Activated T-helper 1 cell treated with anti-CD3 and anti-CD28 coated beads, Interleukin-2, amount 50 U/mL, for 16 hours (primary cell): ENCODE data around the gene GTF3C1.

Experiments
- DNase-seq, 2 donors: peaks; one replicate each; pipeline ENCODE4 v3.0.0-alpha.2; 2020; ENCODE audit warnings: low read depth in 1 of 2, low spot score in 1 of 2

GTF3C1 gene

DNA sequence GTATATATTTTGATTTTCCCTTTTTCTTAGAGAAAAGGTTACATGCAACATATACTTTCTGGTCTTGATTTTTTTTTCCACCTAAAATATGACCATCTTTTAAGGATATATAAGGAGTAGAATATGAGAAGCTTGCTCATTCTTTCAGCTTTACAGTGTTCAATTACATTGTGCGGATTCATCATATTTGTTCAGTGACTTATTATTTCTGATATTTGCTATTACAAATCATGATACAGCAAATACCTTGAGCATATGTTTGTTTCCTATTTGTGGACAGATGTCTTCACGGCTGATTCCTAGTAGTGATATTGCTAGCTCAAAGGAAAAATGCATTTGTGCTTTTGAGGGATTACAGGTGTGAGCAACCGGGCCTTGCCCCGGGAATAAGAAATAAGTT lies 18.4 kb upstream of the GTF3C1 start:
- DNase-seq, result no peak

DNA sequence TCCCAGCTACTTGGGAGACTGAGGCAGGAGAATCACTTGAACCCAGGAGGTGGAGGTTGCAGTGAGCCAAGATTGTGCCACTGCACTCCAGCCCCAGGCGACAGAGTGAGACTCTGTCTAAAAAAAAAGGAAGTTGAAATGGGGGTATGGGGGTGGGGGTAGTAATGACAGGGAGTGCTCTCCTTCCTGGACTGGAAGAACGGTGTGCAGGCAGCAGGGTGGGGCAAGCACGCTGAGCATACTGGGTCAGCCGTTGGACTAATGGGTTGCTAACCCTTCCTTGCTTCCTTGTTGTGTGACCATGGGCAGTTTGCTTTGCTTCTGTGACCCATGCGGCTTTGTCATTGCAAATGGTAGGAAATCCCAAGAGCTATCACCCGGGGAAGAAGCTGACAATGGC lies 16.7 kb upstream of the GTF3C1 start:
- no peak for DNase-seq

DNA sequence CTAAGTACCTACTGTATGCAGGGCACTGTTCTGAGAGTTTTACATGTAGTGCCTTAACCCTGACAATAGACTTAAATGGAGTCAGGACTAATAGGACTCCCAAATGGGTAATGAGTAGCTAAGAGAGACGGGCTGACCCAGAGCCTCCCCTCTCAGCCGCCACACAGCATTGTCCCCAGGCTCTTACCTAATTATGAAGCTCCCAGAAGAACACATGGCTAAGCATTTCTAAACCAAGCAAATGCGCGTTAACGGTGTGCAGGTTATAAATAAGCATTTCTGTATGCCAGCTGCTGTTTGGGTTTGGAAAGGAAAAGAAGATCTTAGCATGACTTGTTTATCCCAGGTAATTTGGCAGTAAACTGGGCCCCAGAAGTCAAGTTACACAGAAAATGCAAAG lies 14.5 kb upstream of the GTF3C1 start:
- DNase-seq, result no peak

DNA sequence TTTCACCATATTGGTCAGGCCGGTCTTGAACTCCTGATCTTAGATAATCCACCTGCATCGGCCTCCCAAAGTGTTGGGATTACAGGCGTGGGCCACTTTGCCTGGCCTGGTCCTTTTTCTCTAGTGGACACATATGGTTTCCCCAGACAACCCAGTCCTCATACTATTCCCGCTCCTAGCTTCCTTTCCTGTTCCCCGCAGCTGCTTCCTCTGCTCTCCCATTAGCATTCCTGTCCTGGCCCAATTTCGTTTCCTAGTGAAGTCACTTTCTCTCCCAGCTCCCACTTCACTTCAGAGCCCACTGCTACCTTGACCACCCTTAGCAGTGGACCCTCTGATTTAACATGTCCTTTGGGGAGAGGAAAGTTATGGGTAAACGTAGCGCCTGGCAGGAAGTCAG lies 11.5 kb upstream of the GTF3C1 start:
- DNase-seq, result no peak

DNA sequence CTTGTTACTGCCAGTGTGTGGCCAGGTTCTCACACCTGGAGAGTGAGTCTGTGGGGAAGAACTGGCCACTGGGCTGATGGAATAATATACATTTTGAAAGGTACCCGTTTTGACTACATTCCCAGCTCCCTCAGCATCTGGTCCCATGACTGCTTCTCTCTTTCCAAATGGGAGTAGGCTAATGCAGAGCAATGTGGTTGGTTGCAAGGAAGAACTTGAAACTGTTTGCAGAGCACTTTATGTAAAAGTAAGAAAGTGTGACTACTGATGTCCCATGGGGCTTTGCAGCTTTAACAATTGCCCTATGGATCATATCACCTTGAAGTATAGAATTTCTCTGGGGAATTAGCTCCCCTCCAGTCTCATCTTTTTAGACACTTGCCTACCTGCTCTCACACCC lies 9.2 kb upstream of the GTF3C1 start:
- no peak for DNase-seq

DNA sequence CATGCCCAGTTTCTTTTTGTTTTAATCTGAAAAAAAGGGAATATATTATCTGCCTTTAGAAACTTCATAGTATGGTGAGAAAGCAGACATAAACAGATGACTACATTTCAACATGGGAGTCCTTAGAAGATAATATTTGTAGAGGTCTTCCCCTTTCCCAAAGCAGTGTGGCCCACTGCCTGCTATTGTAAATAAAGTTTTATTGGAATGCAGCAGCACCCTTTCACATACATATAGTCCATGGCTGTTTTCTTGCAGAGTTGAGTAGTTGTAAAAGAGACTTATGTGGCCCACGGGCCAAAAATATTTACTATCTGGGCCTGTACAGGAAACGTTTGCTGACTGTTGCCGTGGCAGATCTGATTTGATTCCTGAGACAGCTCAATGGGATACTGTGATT lies 8.7 kb upstream of the GTF3C1 start:
- DNase-seq, result no peak

DNA sequence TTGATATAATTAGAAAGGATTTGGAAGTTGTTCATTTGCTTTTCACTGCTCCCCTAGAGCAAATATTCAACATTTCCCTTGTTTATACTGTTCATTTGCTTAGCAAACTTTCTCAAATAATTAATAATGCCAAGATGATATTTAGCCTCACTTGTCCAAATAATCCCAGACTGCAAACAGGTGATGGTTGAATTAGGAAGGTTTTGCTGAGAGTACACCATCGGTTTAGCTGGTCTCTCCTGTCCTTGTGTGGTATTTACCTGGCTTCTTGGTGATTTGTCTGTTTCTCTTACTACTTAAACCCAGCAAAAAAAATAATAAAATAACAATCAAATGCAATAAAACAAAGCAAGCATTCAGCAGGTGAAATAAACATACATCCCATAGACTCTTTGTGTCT lies 6.8 kb upstream of the GTF3C1 start:
- no peak for DNase-seq

DNA sequence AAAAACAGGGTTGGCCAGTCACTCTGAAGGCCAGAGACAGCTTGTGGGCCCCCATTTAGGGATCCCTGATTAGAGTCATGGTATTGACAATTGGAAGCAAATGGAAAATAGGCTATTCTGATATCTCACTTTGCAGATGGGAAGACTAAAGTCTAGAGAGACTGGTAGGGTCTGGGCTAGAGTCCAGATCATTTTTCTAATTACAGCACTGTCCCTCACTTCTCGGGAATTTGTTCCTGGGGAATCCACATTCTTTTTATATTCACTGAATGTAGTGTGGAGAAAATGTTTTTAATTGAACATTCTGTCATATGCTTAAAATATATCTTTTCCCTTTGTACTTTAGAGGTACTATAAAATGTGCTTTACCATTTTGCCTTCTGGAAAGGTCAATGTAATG lies 1.3 kb upstream of the GTF3C1 start:
- DNase-seq, result no peak

DNA sequence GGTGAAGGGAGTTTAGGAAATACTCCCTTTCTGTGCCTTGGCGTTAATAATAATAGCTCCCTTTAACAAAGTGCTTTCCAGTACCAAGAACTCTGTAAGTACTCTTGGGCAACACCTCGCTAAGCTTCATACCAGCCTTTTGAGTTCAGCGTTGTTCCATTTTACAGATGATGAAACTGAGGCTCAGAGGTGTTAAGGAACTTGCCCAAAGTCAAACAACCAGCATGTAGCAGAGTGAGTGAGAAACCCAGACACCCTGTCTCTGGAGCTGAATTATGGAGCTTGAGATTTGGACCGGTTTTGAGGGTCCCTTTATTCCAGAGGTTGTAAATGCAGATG lies 838 bp upstream of the GTF3C1 start:
- DNase-seq, result no peak

DNA sequence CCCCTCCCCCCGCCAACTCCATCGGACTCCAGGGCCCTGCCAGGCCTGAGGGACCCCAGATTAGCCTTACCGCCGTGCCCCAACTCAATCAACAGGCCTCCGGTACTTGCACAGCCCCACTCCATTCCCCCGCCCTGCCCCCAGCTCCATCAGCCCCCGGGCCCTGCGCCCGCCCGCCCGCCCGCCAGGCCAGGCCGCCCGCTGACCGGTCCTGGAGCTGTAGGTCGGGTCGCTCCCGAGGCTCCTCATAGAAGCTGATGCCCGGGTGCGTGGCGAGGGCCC lies 308 bp downstream of the GTF3C1 start:
- peak in 1 of 2 donors; percentile 4 for DNase-seq

DNA sequence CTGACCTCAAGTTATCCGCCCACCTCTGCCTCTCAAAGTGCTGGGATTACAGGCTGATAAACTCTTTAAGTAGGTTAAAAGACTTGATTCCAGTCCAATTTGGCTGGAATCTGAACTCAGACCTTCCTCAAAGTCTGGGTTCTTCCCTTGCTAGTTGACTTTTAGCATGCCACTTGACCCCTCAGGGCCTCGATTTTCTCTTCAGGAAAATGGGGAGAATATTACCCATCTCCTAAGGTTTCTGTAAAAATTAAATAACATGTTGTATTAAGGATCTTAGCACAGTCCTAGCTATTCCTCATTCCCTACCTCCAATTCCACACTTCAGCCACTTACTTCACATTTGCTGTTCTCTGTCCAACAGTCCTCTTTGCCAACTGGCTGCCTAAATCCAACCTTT lies 1.9 kb downstream of the GTF3C1 start:
- no peak for DNase-seq

DNA sequence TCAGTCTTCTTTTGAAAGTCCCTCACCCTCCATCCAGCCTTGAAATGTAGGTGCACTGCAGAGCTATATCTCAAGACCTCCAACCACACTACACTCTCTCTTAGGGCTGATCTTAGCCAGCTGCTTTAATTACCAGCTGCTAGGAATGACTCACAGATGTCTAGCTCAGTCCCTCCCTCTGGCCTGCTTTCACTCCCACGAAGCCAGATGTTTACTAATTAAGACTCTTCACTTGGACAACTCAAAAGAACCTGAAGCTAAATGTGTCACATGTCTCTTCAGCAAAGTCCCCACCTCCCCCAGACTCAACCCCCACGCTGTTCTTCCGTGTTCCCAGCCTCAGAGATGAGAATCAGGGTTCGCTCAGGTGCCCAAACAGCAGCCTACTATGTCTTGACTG lies 2.6 kb downstream of the GTF3C1 start:
- DNase-seq, result no peak

DNA sequence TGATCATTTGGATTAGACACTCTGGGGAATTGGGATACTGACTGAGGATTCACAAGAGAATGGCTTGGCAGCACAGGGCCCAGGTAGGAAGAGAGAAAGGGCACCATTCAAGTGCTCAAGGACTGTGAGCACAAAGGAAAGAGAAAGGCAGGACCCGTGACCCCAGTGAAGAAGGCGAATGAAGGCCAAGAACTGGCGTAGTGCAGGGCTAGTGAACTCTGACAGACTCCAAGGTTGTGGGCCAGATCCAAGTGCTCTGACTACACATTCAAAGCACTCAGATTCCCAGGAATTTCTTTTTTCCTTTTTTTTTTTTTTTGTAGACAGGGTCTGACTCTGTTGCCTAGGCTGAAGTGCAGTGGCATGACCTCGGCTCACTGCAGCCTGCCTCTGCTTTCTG lies 5.0 kb downstream of the GTF3C1 start:
- DNase-seq, result no peak

DNA sequence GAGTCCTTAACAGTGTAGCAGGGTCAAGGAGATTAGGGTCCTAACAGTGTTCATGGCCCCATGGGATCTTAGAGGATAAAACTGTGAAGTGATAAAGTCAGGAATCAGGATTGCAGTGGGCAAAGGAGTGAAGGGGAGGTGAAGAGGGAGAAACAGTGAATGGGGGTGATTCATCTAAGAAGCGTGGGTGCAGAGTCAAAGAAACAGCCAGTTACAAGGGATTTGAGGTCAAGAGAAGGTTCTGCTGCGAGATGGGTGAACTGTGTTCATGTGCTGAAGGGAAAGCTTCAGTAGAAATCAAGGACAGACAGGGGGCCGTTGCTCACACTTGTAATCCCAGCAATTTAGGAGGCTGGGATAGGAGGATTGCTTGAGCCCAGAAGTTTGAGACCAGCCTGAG lies 5.9 kb downstream of the GTF3C1 start:
- DNase-seq, result no peak

DNA sequence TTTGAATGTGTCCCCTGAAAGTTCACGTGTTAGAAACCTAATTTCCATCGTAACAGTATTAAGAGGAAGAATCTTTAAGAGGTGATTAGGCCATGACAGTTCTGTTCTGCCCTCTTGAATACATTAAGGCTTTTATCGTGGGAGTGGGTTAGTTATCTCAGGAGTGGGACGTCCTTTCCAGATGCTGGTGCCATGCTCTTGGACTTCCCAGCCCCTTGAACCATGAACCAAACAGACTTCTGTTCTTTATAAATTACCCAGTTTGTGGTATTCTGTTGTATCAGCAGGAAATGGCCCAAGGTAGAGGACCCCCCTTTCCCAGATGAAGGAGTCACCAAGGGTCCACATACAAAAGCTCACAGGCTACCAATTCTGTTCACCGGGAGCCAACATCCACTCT lies 10.1 kb downstream of the GTF3C1 start:
- no peak for DNase-seq

DNA sequence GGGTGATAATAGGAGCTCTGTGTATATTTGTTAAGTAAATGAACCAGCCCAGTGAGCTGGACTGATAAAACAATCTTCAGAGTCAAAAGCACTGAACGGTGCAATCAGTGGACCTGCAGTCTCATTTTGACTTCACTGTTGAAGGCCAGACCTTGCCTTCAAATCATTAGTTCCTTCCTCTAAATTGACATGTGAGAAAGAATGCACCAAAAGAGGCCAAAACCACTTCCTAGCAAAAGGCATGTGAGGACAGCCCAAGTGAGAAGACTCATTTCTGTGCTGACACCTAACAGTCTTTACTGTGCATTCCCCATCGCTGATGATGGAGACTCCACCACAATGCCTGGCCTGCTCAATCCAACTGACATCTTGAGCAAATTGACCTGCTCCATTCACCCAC lies 10.6 kb downstream of the GTF3C1 start:
- no peak for DNase-seq

DNA sequence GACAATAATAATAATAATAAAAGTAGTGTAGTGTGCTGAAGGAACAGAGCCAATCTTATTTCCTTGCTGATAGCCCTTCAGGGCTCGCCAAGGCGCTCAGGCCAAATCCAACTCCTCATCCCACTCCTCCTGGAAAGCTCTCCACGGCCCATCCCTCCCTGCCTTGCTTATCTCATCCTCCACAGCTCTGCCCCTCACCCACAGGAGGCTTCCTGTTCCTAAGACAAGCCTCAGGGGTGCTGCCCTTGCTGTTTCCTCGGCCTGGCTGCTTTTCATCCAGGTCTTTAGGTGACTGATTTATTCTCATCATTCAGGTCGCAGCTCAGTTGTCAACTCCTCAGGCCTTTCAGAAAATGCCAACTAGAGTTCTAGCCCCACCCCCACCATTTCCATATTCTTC lies 11.2 kb downstream of the GTF3C1 start:
- DNase-seq, result no peak

DNA sequence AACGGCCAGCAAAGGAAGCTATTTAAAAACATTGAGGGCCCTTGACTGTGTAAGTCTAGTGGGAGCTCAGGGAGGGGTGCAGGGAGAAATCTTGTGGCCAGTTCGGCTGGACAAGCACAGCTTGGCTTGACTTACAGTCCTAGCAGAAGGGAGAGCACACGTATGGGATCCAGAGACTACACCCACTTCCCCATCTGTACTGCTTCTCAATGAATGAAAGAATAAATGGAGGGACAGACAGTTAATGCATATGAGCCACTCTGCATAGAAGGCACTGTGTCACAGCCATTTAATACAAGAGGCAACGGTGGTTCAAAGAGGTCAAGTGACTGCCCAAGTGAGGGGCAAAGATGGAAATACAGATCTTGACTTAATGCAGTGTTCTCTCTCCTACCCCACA lies 15.5 kb downstream of the GTF3C1 start:
- DNase-seq, result no peak

DNA sequence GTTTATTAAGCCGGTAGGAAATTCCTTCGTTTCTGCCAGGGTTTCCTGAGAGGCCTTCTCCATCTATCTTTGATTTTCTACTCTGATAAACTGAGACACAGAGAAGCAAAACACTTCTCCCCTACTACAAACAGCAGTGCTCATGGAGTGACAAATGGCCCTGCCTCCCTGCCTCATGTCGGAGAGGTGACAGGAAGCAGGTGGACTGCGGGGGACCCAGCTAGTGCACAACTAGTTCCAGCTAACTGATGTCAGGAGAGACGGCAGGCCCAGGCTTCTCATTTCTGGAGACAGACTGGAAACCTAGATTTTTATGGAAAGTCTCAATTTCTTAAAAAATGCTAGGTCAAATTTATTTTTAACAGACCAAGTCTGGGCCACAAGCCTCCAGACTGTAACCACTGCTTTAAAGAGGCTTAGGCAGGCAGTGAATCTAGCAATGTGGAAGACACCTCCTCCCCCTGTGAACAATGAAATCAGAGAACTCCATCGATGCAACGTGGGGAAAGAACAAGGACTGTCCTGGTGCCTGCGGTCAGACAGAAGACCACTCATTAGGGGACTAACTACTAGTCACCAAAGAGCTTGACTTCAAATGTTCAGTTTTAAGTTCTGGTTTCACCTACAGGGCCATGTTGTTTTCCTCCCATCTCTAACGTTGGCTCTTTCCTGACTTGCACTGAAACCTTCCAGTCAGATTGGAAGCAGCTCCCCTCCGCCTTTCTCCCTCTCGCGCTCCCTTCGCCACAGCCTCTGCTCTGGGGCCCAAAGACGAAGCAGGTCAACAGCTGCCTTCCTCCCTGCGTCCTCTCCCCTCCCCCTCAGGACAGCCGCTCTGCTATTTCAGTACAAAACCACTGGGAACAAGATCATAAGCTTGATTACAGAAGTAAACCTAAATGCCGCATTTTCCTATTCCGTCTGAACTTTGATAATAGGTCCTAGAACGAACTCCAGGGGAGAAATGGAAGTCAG lies 17.6 kb downstream of the GTF3C1 start:
- no peak for DNase-seq

DNA sequence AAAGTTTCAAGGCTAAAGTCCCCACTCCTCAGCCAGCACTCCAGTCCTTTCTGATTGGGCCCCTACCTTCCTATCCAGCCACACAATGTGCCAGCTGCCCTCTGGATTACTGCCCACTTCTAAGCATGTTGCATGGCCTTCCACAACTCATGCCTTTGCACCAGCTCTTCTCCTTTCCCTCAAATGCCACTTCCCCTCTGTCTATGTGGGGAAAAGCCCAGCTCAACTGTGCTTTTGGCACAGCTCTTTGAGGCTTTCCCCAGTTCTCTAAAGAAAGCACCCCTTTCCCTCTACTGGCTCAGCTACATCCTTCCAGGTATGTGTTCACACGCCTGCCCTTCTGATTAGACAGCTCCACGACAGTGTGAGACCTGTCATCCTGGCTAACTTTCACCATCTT lies 18.5 kb downstream of the GTF3C1 start:
- no peak for DNase-seq

DNA sequence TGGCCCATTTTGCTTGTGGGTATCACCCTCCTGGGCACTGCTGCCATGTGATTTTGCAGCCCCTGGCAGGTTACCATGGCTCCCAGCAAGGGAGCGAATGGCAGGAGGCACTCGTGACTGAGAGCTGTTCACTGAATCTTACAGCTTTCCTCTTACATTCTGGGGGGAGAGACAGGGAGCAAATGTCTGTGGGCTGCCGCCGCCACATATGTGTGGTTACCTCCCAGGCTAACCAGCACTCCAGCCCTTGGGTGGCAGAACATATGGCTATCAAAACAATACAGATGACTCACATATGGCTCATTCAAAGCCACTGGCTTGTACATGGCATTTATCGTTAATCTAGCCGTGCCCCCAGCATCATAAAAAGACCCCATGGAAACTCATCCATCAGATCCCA lies 19.8 kb downstream of the GTF3C1 start:
- DNase-seq, result no peak

DNA sequence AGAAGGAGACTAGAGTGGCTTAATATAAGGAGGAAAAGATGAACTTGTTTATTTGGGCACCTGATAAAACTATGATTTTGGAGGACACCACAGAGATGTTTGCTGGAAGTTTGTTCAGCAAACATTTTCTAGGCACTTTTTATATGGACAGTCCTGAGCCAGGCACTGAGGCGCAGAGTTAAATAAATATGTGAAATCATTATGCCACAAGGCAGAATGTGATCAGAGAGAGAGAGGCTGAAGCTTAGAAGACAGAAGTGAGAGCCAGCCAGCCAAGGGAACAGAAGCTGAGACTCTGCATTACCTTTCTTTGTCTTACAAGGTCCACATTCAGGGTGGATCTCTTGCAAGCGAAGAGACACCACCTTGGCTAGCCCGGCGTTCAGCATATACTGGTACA lies 21.4 kb downstream of the GTF3C1 start:
- DNase-seq, result no peak

DNA sequence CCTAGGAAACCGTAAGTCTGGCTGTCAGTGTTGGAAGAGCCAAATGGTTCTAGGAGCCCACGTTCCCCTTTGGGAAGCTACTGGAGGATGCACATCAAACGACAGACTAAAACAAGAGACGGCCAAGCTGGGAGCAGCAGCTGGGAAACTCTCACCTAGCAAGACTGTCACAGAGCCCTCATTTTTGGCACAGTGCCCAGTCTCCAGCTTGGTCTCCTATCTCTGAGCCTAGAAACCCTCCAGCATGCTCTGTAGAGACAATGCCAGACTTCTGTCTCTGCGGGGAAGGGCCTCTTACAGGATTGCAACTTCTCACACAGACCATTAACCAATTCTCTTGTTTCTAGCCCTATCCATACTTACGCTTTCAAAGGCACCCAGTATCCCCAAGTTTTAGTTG lies 23.5 kb downstream of the GTF3C1 start:
- DNase-seq, result no peak
